ENCODE data around the gene DCAF8L2. TPM values are rescaled to one million over a fixed set of nuclear protein-coding genes. Genes with fewer than 3 reads are reported as not detected.

Gene DCAF8L2
- total RNA-seq, 1 donor from 2014 or later, result not detected

DNA sequence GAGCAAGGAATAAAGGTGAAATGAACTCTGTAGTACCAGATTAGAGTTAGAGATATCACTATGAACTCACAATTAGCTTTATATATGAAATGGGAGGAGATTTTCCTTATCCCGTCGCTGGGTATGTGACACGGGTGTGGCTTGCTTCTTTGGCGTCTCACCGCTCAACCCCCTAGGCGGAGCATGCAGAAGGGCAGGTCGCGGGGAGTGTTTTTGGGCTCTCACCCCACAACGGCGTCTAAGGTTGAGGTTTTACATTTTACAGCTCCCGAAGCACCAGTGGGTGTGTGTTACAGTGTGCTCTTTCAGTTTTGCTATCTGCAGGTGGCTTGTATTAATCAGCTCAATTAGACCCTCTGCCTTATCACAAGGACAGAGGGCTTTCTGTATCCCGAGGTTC is 175.6 kb downstream of the DCAF8L2 start:
- Histone ChIP-seq H3K4me1 (ENCODE audit: insufficient read depth, low read length) (peaks cover 5% of the 10 kb centered on the region), H3K27me3 (ENCODE audit: insufficient read depth, low read length) (no peaks in the 10 kb centered on the region), H3K36me3 (ENCODE audit: insufficient read depth, low read length) (no peaks in the 10 kb centered on the region), H2AFZ (ENCODE audit: low read depth, low read length) (no peak overlapping the region), H3K9ac (ENCODE audit: low read length) (no peak overlapping the region), H3K79me2 (ENCODE audit: insufficient read depth, low read length) (no peaks in the 10 kb centered on the region), H3K4me3 (ENCODE audit: insufficient read depth, low read depth, low read length) (no peak overlapping the region), H3K4me2 (ENCODE audit: low read length) (no peak overlapping the region), H3K27ac (ENCODE audit: low read depth, low read length) (no peak overlapping the region), H4K20me1 (ENCODE audit: insufficient read depth, low read length) (no peaks in the 10 kb centered on the region), H3K9me3 (ENCODE audit: insufficient read depth, low read depth, low read length) (no peaks in the 10 kb centered on the region)
- Mint-ChIP-seq H3K27ac (ENCODE audit: unreplicated experiment) (no peak overlapping the region), H3K36me3 (ENCODE audit: low read depth, unreplicated experiment) (no peaks in the 10 kb centered on the region), H3K9me3 (ENCODE audit: unreplicated experiment) (no peaks in the 10 kb centered on the region), H3K4me1 (ENCODE audit: low read depth, unreplicated experiment) (no peaks in the 10 kb centered on the region), H3K27me3 (ENCODE audit: low read depth, unreplicated experiment) (peaks cover 2% of the 10 kb centered on the region), H3K4me3 (ENCODE audit: unreplicated experiment) (no peak overlapping the region)
- TF ChIP-seq EZH2 (IDR thresholded peaks at IDR 0.05; ENCODE audit: insufficient read depth, low read length) (no peak), CTCF (IDR thresholded peaks at IDR 0.05; ENCODE audit: insufficient read depth, low read depth, low read length) (no peak)
- FAIRE-seq, result no peak
- DNase-seq (ENCODE audit: low read depth), result no peak

DNA sequence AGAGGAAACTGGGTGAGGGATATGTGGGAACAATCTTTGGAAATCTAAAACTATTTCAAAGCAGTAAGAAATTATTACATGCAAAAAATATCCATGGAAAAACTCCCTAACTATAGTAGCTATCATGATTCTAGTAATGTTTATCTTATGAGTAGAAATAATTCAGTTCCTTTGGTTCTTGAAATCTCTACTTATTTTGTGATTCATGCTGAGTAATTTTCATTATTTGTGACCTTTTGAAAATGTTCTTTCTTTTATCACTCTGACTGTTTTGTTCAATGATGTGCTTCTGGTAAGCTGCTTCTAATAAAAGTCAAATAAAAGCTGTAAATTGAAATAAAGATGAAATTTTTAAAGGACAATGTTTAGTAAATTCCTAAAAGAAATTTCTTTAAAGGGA is 177.2 kb downstream of the DCAF8L2 start:
- H3K36me3 ChIP-seq (ENCODE audit: insufficient read depth, low read length), result no peaks in the 10 kb centered on the region
- no peaks in the 10 kb centered on the region for H4K20me1 ChIP-seq (ENCODE audit: insufficient read depth, low read length)
- no peaks in the 10 kb centered on the region for H3K9me3 ChIP-seq (ENCODE audit: insufficient read depth, low read depth, low read length)
- no peaks in the 10 kb centered on the region for H3K9me3 Mint-ChIP-seq (ENCODE audit: unreplicated experiment)
- H3K4me2 ChIP-seq (ENCODE audit: low read length), result peak overlapping the region; percentile 59
- no peak overlapping the region for H3K9ac ChIP-seq (ENCODE audit: low read length)
- H3K4me1 ChIP-seq (ENCODE audit: insufficient read depth, low read length), result peaks cover 5% of the 10 kb centered on the region
- FAIRE-seq (peak; percentile 76), DNase-seq (ENCODE audit: low read depth) (peak; percentile 11)
- TF ChIP-seq EZH2 (IDR thresholded peaks at IDR 0.05; ENCODE audit: insufficient read depth, low read length) (no peak), CTCF (IDR thresholded peaks at IDR 0.05; ENCODE audit: insufficient read depth, low read depth, low read length) (no peak)
- no peaks in the 10 kb centered on the region for H3K27me3 Mint-ChIP-seq (ENCODE audit: low read depth, unreplicated experiment)
- H3K36me3 Mint-ChIP-seq (ENCODE audit: low read depth, unreplicated experiment), result no peaks in the 10 kb centered on the region
- no peak overlapping the region for H3K4me3 ChIP-seq (ENCODE audit: insufficient read depth, low read depth, low read length)
- no peaks in the 10 kb centered on the region for H3K27me3 ChIP-seq (ENCODE audit: insufficient read depth, low read length)
- H2AFZ ChIP-seq (ENCODE audit: low read depth, low read length), result no peak overlapping the region
- H3K27ac ChIP-seq (ENCODE audit: low read depth, low read length), result peak overlapping the region; percentile 37
- H3K79me2 ChIP-seq (ENCODE audit: insufficient read depth, low read length), result no peaks in the 10 kb centered on the region
- H3K4me3 Mint-ChIP-seq (ENCODE audit: unreplicated experiment), result no peak overlapping the region
- no peak overlapping the region for H3K27ac Mint-ChIP-seq (ENCODE audit: unreplicated experiment)
- no peaks in the 10 kb centered on the region for H3K4me1 Mint-ChIP-seq (ENCODE audit: low read depth, unreplicated experiment)

DNA sequence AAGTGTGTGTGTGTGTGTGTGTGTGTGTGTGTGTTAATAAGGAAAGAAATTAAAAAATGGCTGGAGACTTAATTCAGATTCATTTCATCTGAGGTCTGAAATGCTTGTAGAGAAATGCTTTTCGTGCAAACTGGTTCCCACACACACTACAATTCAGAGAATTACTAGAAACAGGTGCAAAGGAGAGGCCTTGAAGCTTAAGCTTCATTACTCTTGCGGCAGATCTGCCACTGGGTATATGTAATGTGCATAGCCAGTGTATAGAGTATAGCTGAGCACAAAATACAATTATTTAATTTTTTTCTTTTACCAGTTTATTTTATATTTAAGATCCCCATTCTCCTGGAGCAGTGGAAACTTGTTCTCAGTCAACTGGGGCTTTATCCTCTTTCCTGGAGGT is 185.8 kb downstream of the DCAF8L2 start:
- no peak overlapping the region for H3K4me3 ChIP-seq (ENCODE audit: insufficient read depth, low read depth, low read length)
- TF ChIP-seq CTCF (IDR thresholded peaks at IDR 0.05; ENCODE audit: insufficient read depth, low read depth, low read length) (no peak), EZH2 (IDR thresholded peaks at IDR 0.05; ENCODE audit: insufficient read depth, low read length) (no peak)
- no peak overlapping the region for H3K9ac ChIP-seq (ENCODE audit: low read length)
- no peak overlapping the region for H3K4me2 ChIP-seq (ENCODE audit: low read length)
- no peak overlapping the region for H3K27ac Mint-ChIP-seq (ENCODE audit: unreplicated experiment)
- H3K36me3 ChIP-seq (ENCODE audit: insufficient read depth, low read length), result no peaks in the 10 kb centered on the region
- no peaks in the 10 kb centered on the region for H3K27me3 ChIP-seq (ENCODE audit: insufficient read depth, low read length)
- H2AFZ ChIP-seq (ENCODE audit: low read depth, low read length), result no peak overlapping the region
- H3K27ac ChIP-seq (ENCODE audit: low read depth, low read length), result no peak overlapping the region
- DNase-seq (ENCODE audit: low read depth), result no peak
- no peaks in the 10 kb centered on the region for H3K4me1 Mint-ChIP-seq (ENCODE audit: low read depth, unreplicated experiment)
- no peaks in the 10 kb centered on the region for H3K9me3 Mint-ChIP-seq (ENCODE audit: unreplicated experiment)
- no peaks in the 10 kb centered on the region for H3K79me2 ChIP-seq (ENCODE audit: insufficient read depth, low read length)
- H3K9me3 ChIP-seq (ENCODE audit: insufficient read depth, low read depth, low read length), result no peaks in the 10 kb centered on the region
- no peaks in the 10 kb centered on the region for H4K20me1 ChIP-seq (ENCODE audit: insufficient read depth, low read length)
- no peak for FAIRE-seq
- H3K36me3 Mint-ChIP-seq (ENCODE audit: low read depth, unreplicated experiment), result no peaks in the 10 kb centered on the region
- H3K27me3 Mint-ChIP-seq (ENCODE audit: low read depth, unreplicated experiment), result no peaks in the 10 kb centered on the region
- H3K4me3 Mint-ChIP-seq (ENCODE audit: unreplicated experiment), result no peak overlapping the region
- no peaks in the 10 kb centered on the region for H3K4me1 ChIP-seq (ENCODE audit: insufficient read depth, low read length)
